Stimulated activated CD4-positive, alpha-beta T cell treated with anti-CD3 and anti-CD28 coated beads, Interleukin-15, amount 100 ng/mL, for 24 hours (primary cell): ENCODE measurements around the gene MITF.

ENCODE experiments used
- DNase-seq: peaks from one replicate; pipeline ENCODE4 v3.0.0-alpha.2; 2020

Gene MITF

DNA sequence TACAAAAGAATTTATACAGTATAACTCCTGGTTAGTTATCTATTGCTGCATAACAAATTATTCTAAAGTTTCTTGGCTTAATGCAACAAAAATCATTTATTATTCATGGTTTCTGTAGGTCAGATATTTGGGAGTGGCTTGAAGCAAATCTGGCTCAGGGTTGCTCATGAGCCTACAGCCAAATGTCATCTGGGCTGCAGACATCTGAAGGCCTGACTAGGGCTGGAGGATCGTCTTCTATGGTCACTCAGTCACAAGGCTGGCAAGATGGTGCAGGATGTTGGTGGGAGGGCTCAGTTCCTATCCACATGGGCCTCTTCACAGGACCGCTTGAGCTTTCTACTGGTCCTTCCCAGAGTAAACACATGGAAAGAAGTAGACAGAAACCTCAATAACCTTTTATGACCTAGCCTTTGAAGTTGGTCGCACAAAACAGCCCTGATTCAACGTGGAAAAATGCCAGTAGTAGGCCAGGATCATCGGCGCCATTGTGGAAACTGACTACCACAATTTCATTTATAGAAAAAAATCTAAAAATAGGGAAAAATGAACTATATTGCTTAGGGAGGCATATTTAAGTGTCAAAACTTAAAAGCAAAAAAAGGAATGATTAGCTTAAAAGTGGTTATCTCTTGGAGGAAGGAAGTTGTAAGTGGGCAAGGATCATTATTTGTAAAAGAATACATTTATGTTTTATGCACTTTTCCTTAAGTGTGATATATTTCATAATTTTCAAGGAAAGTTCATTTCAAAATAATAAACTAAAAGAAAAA lies 9.9 kb upstream of the MITF start:
- DNase-seq: no peak

DNA sequence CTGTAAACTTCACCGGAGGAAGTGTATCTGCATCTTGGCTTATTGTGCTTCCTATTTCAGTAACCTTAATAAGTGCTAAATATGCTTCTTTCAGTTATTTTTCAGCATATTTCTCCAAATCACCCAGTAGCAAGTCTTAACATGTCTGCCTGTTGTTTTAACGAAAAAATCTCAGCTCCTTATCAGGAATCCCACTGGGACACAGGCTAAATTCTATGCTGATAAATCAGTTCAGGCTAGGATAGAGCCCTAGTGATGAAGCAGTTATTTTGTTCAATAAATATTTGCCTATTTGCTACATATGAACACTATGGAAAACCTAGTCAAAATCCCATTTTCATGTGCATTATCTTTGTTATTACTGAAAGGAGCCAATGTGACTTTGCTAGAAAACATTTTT lies 8.2 kb upstream of the MITF start:
- DNase-seq: no peak

DNA sequence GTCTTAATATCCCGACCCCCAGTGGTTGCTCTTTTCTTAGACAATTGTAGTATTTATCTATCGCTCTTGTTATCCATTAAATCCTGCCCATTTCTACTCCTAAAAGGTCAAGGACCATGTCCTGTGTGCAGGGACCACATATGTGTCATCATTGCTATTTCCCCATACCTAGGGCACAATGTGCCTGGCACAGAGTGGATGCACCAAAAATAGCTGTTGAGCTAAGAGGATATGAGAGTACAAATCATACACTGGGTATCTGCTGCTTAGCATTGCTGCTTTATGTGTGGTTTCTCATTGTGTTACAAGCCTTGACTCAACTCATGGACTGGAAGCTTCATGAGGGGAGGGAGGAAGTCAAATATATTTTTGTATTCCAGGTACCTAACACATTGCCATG lies 3.4 kb upstream of the MITF start:
- no peak for DNase-seq

DNA sequence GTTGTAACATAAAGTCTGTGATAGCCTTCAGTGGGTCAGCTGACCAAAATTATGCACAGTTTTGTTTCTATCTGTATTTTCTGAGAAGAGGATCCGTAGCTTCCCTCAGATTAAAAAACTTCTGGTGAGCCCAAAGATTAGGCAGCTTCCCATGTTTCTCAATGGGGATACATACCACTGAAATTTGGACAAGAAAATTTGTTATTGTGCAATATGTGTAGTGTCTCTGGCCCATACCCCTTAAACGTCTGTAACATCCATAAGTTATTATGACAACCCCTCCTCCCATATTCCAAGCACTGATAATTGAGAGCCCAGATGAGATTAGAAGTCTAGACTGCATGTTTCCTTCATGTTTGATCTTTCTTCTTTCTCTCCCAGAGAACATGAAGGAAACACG lies 1.9 kb upstream of the MITF start:
- DNase-seq: no peak

DNA sequence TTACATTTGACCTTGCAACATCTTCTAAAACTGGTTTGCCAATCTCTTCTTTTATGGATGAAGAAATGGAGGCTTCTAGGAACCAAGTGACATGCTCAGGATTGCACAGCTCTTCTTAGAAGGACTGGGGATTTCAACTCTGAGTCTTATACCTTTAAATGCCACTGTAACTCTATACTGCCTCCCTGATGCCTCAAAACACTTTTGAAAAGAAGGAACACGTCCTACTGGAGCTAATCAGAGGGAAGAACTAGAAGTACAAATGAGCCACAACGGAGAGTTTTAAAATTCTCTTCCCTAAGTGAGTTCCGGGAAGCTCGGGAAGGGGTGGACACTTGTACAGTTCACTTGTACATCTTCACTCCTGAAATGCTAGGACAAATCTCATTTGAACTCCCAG lies 949 bp upstream of the MITF start:
- DNase-seq: no peak

DNA sequence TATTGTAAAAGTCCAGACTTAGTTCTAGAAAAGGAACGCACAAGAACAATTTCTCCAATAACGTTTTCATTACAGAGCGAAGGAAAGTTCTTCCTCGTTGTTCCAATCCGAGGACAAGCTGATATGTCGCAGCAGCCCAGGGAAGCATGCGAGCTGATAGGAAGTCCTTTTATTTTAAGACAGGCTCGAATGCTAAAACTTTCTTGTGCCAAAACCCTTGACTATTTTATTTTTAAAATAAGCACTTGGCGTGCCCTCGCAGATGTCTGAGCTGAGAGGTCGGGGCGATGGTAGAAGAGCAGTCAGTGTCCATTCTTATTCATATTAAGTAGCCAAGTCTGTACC lies 433 bp upstream of the MITF start:
- DNase-seq: no peak

DNA sequence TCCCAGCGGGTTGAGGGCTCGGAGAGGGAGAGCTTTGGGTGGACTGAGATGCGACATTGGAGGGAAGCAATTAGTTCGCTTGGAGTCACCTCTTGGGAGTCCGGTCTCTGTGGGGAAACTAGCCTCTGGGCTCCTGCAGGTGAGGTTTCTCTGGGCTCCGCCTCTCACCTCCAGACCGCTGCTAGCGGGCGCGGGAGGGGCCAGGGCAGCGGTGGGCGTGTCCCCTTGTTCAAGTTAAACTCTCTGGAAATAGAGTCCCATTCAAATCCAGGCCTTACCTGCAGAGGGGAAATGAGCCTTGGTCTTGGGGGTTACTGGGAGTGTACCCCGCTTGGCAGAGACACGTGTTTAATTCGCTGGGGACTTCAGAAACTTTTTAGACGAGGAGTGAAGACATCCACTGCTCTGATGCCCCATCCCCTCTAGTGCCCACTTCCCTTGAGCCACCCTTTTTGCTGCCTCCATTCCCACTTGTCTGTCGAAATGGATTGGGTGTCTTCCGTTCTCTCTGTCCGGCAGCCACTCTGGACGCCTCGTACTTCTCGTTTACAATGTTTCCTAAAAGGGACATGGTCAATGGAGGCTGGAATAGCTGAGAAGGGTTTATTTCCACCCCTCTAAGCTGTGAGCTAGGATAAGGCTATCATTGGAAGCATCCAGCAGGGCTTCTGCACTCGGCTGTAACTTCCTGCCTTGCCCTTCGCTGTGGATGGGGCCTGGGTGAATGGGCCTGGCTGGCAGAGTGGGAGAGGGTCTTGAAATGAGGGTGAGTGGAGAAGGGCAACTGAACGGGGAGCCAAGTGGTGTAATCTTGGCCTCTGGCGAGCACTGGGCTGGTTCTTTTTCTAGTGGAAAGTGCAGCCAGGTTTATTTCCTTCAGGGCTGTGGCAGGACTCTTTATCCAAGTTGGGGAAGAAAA lies 1.1 kb downstream of the MITF start:
- DNase-seq: peak; percentile 6

DNA sequence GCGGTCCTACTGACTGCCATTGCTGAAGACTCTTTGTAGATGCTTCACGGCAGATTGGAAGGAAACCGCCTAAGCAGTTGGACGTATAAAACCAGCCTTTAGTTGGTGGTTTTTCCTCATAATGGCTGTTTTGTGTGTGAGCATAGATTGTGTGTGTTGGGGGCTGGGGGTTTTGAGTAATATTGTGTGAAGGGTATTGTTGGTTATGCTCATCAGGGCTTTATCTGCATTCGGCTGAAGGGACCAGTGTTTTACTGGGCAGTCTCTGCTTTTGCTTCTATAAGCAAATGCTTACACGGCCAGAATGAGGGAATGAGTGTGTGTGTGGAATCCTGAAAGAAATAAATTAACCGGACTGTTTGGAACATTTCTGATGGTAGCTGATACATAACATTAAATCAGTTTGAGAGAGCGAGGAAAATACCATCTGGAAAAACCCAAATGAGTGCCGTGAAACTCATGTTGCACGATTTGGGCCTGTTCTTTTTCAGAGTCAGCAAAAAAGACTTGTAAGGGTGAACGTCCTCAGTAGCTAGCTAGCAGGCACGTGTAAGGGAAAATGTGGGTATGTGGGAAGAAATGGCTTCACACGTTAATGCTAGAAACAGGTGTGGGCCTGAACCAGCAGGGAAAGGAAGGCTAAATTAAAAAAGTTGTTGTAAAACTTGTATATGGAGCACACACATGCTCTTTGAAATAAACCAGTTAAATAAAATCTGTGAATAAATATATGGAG lies 1.9 kb downstream of the MITF start:
- DNase-seq: no peak

DNA sequence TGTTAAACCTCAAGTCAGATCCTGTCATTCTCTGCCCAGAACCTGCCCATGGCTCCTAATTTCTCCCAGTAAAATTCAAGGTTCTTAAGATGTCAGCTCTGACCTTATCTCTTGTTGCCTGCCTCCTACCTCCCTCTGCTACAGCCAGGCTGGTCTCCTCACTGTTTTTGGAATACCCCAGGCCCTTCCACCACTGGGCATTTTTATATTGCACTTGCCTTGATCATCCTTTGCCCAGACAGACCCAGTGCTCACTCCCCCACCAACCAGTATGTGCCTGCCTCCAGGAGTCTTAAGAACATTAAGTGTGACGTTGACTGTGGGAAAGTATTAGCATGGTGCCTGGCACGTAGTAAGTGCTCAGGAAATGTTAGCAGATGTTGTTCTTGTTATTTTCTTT lies 3.1 kb downstream of the MITF start:
- DNase-seq: no peak

DNA sequence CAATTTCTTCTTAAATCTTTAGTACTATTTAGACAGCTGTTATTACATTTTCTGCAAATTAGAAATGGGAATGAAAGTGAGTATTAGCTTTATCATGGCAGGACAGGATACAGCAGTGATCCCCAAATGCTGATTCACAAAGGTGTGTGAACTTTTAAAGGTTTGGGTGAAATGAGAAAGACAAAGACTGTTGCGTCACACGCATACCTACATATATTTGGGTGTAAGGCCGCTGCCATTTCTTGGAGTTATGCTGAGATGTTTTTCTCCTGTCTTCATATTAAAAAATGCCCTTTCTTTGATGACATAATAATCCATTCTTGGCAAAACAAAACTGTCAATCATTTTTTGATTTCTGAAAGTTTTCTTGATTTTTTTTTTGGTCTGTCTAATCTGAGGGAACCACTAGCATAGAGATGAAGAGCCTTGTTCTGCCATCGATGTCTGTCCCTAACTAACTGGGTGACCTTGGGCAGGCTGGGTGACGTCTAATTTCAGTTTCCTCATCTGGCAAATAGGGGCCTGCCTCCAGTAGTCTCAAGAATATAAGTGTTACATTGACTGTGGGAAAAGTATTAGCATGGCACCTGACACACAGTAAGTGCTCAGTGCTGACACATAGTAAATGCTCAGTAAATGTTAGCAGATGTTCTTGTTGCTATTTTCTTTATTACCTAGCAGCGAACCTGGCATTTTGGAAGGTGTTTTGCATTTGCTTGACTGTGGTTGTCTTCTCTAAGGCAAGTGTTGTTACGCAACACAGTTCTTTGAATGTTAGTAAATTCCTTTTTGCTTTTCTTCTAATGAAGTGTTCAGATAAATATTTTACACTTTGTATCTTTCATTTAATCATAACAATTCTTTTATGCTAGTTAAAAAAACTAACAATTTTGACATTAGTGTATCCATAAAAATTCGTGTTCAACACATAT lies 5.0 kb downstream of the MITF start:
- DNase-seq: no peak

DNA sequence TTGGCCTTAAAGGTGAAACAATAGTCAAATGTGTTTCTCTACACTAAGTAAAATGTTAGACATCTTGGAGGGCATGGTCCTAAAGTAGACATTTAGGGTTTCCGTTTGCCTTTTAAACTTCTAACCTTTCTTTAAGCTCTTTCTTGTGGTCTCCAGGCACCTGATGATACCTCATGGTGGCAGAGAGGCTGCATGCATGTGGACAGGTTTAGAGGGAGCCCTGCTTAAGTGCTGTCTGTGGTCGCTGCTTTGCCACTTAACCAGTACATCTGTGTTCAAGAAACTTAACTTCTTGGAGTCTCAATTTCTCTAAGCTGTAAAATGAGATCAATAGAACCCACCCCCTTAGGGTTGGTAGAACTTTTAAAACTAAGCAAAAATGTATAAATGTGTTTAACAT lies 6.2 kb downstream of the MITF start:
- no peak for DNase-seq

DNA sequence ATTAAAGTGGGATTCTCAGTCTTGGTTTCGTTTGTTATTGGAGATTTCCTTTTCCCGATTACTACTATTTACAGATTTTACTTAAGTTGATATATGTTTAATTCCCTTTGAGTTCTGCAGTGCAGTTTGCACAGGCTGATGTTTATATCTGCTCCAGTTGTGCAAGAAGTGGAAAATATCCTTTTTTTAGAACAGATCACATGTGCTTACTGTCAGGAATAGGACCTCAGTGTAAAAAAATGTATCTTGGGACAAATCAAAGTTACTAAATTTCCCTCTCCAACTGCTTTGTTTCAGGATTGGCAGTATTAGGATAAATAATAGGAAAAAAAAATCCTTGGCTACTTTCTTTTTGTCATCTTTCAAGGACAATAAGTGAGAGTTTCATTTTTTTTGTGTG lies 6.9 kb downstream of the MITF start:
- DNase-seq: no peak

DNA sequence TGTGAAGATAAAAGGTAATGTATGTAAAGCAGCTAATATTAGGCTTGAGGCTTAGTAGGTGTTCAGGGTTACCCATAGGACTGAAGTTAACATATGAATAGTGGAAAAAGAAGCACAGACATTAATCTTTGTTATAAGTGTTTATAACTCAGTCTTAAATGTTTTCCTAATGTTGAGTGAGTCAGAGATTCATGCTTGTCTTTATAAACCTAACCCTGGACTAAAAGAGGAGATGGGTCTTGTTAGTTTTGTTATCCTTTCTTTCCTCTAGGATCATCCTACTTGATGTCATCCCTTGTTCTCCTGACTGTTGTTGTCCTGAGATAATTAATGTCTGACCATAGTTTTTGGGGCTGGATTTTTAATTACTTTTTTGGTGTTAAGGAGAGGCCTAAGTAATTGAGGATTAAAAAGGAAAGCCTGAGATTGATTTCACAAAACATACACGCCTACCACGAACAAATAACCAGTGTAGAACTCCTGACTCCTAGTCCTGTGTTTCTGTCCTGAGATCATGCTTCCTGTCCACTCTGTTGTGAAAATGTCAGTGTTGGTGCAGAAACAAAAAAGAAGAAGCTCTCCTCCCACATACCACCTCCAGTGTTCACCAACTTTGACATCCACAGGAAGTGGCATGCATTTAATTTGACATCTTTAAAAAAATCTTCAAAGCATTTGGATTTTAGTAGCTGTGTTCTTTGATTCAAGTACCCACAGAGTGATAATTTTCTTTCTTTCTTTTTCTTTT lies 8.4 kb downstream of the MITF start:
- no peak for DNase-seq

DNA sequence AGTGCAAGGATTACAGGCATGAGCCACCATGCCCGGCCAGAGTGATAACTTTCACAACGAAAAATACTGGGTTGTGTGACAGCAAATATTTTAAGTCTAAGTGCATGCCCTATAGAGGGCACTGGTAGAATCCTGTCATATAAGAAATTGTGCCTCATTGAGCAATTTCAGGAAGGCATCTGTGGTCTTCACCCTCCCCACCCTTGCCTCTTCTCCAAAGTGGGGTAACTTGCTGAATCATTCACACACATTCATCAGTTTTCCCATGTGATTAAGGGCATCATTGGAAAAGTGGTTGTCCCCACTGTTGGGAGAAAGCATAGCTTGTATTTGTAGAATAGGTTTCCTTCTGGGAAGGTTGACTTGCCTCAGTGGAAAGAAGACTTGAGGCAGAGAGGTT lies 9.2 kb downstream of the MITF start:
- no peak for DNase-seq

DNA sequence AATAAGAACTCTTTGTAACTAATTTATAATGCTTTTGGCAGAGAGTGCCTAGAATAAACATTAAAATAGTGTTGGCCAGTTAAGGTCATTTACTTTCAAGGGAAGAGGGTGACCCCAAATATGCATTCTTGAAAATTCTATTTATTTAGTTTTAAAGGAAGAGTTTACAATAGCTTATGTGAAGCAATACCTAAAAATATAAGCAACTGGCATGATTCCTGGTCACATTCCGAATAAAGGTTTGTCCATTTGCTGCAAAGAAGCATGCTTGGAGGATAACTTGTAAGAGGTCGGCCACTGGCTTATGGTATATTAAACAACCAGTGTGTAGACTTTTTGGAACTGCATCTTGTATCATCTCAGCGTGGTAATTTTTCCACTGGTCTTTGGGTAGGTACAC lies 10.2 kb downstream of the MITF start:
- DNase-seq: no peak

DNA sequence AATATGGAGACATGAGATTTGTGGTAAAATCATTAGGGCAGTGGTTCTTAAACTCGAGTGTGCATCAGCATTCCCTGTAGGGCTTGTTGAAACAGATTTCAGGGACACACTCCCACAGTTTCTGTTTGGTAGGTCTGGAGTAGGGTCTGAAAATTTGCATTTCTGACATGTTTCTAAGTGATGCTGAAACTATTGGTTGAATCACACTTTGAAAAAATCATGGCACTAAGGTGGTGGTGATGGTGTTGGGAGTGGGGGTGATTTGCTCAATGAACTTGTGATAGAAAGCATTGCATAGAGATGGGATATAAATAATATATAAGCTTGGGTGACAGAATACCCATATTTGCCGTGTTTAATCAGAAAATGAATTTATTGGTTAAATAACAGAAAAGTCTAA lies 11.3 kb downstream of the MITF start:
- no peak for DNase-seq

DNA sequence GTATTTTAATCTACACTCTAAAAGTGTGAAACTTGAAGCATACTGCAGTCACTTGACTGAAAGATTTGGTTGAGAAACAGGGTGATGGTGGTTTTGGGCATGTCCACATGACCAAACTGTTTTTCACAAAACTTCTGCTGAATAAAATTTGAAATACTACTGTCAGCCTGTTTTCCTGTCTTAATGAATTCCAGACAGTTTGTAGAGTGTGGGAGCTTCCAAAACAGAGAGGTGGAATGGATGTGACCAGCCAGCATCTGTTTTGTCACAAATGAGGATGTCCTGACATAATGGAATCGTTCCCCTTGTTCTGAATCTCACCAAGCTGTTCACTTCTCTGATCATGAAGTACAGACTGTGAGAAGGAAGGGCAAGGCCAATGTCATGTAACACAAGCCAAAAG lies 11.8 kb downstream of the MITF start:
- no peak for DNase-seq

DNA sequence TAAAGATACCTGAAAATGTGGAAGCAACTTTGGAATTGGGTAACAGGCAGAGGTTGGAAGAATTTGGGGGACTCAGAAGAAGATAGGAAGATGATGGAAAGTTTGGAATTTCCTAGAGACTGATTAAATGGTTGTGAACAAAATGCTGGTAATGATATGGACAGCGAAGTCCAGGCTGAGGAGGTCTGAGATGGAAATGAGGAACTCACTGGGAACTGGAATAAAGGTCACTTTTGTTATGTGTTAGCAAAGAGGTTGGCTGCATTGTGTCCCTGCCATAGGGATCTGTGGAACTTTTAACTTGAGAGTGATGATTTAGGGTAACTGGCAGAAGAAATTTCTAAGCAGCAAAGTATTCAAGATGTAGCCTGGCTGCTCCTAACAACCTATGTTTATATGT lies 13.0 kb downstream of the MITF start:
- no peak for DNase-seq

DNA sequence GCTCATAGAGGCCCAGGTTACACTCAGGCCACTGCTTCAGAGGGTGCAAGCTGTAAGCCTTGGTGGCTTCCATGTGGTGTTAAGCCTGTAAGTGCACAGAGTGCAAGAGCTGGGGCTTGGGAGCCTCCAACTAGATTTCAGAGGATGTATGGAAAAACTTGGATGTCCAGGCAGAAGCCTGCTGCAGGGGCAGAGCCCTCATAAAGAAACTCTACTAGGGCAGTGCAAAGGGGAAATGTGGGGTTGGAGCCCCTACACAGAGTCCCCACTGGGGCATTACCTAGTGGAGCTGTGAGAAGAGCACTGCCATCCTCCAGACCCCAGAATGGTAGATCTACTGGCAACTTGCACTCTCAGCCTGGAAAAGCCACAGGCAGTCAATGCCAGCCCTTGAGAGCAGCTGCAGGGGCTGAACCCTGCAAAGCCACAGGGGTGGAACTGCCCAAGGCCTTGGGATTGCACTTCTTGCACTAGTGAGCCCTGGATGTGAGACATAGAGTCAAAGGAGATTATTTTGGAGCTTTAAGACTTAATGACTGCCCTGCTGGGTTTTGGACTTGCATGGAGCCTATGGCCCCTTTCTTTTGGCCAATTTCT lies 14.0 kb downstream of the MITF start:
- no peak for DNase-seq

DNA sequence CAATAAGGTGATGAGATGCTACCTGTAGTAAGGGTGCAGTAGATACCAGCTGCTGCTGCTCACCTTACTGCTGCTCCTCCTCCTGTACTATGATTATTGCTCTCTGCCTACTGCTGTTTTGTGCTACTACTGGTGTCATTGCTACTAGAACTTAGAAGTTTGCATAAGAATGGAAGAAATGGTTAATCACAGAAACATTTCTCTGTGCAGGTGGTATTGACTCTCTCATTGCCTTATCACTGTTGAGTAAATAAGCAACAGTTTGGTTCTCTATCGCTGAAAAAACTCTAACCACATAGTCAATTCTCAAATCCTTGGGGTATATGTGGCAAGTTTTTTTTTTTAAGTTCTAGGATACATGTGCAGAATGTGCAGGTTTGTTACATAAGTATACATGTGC lies 16.5 kb downstream of the MITF start:
- DNase-seq: no peak
